Retinal pigment epithelial cell (primary cell): ENCODE measurements around the gene OSBPL5.
"Not testable (repeated sequence)": the region's sequence is repeated elsewhere in the genome, so short reads cannot be mapped to it uniquely, and the experiment has no call there.

ENCODE experiments used
- DNase-seq: peaks from one replicate; pipeline ENCODE4 v3.0.0-alpha.2; 2010; ENCODE audit warnings: low read depth
- H3K4me3 ChIP-seq: 2 replicates; pipeline ENCODE4 v1.5.1; 2011; ENCODE audit warnings: mild to moderate bottlenecking, low read length, control low read depth, moderate library complexity
- CTCF ChIP-seq: conservative IDR thresholded peaks from 2 replicates; pipeline ENCODE4 v1.5.1; 2011; ENCODE audit warnings: low read depth, low read length, control low read depth, inconsistent platforms

Gene OSBPL5

GRCh38 chr11:3069425-3069824 is 95.7 kb downstream of the OSBPL5 start:
- H3K4me3 ChIP-seq: no peak overlapping the region
- no peak for DNase-seq
- TF ChIP-seq CTCF: no peak

GRCh38 chr11:3066308-3066707 is 98.8 kb downstream of the OSBPL5 start:
- DNase-seq, H3K4me3 ChIP-seq: not testable (repeated sequence)

GRCh38 chr11:3064709-3065108 is 100.4 kb downstream of the OSBPL5 start:
- DNase-seq, H3K4me3 ChIP-seq: not testable (repeated sequence)

- peak; percentile 76 for DNase-seq
- H3K4me3 ChIP-seq: not testable (repeated sequence)
Observed at GRCh38 chr11:3063876-3064275, 101.2 kb downstream of the OSBPL5 start.

- not testable (repeated sequence) for H3K4me3 ChIP-seq, DNase-seq
Observed at GRCh38 chr11:3063432-3063831, 101.7 kb downstream of the OSBPL5 start.

- no peak for DNase-seq
- no peak overlapping the region for H3K4me3 ChIP-seq
- no peak for TF ChIP-seq CTCF
Observed at GRCh38 chr11:3060436-3061025, 104.6 kb downstream of the OSBPL5 start.

GRCh38 chr11:3058753-3059664 is 106.1 kb downstream of the OSBPL5 start:
- TF ChIP-seq CTCF: peak; percentile 17
- DNase-seq: peak; percentile 76
- H3K4me3 ChIP-seq: no peak overlapping the region

- H3K4me3 ChIP-seq: peak within 1 kb of the TSS; percentile 86
- peak; percentile 74 for DNase-seq
- TF ChIP-seq CTCF: no peak
Observed at GRCh38 chr11:3057069-3057963, 107.8 kb downstream of the OSBPL5 start, which contains the start of gene CARS1. CARS1 (minus strand) TSS chr11:3057423; CDS start chr11:3057367, 56 bp downstream.
